Liver (tissue), 9 donors: ENCODE data around the gene MED22. TPM values are rescaled to one million over a fixed set of nuclear protein-coding genes. Genes with fewer than 3 reads are reported as not detected.

ENCODE experiments used
- DNase-seq: peaks from one replicate; pipeline ENCODE4 v3.0.0-alpha.2; 2017; ENCODE audit warnings: low spot score
- H3K27ac ChIP-seq, 2 donors: one replicate each; pipeline ENCODE4 v1.7.0; 2013; ENCODE audit warnings: inconsistent platforms in 2 of 2, low read length in 2 of 2, control low read depth in 1 of 2, low read depth in 1 of 2, mild to moderate bottlenecking in 1 of 2
- H3K27me3 ChIP-seq, 4 donors: one replicate each; pipeline versions ENCODE4 v1.6.1 to v1.7.0; 2013; ENCODE audit warnings: low read length in 3 of 4, inconsistent platforms in 1 of 4, mild to moderate bottlenecking in 1 of 4, moderate library complexity in 1 of 4; ENCODE audit not compliant: control insufficient read depth in 4 of 4, insufficient read depth in 4 of 4
- H3K36me3 ChIP-seq, 4 donors: one replicate each; pipeline versions ENCODE4 v1.6.1 to v1.7.0; 2013; ENCODE audit warnings: low read length in 3 of 4, mild to moderate bottlenecking in 3 of 4, low read depth in 1 of 4, moderate library complexity in 1 of 4; ENCODE audit not compliant: control insufficient read depth in 4 of 4, insufficient read depth in 3 of 4
- H3K4me1 ChIP-seq, 4 donors: one replicate each; pipeline versions ENCODE4 v1.6.1 to v1.7.0; 2013; ENCODE audit warnings: low read length in 3 of 4, mild to moderate bottlenecking in 3 of 4, moderate library complexity in 1 of 4; ENCODE audit not compliant: control insufficient read depth in 4 of 4, insufficient read depth in 4 of 4
- H3K4me3 ChIP-seq, 3 donors: one replicate each; pipeline versions ENCODE4 v1.6.1 to v1.7.0; 2013; ENCODE audit warnings: low read length in 3 of 3, control low read depth in 1 of 3, low read depth in 1 of 3, mild to moderate bottlenecking in 1 of 3
- H3K9ac ChIP-seq, 2 donors: one replicate each; pipeline ENCODE4 v1.7.0; 2013; ENCODE audit warnings: low read length in 2 of 2, mild to moderate bottlenecking in 2 of 2, moderate library complexity in 2 of 2, control low read depth in 1 of 2, low read depth in 1 of 2
- H3K9me3 ChIP-seq, 4 donors: one replicate each; pipeline versions ENCODE4 v1.6.1 to v1.7.0; 2013; ENCODE audit warnings: low read length in 3 of 4; ENCODE audit not compliant: control insufficient read depth in 4 of 4
- EGR1 ChIP-seq, 2 donors: IDR thresholded peaks; 2 replicates each; pipeline ENCODE4 v1.6.1; 2016 to 2018; ENCODE audit warnings: antibody characterized with exemption in 2 of 2, low read depth in 2 of 2
- FOXA1 ChIP-seq: IDR thresholded peaks from 2 replicates; pipeline ENCODE4 v1.6.1; 2016; ENCODE audit warnings: antibody characterized with exemption
- FOXA2 ChIP-seq: IDR thresholded peaks from 2 replicates; pipeline ENCODE4 v1.6.1; 2016; ENCODE audit warnings: antibody characterized with exemption
- GABPA ChIP-seq, 2 donors: IDR thresholded peaks in 1 of 2; conservative IDR thresholded peaks in 1 of 2; 2 replicates each; pipeline ENCODE4 v1.6.1; 2016; ENCODE audit warnings: antibody characterized with exemption in 2 of 2, mild to moderate bottlenecking in 1 of 2, moderate library complexity in 1 of 2
- HNF4A ChIP-seq, 2 donors: conservative IDR thresholded peaks; 2 replicates each; pipeline ENCODE4 v1.6.1; 2016; ENCODE audit warnings: antibody characterized with exemption in 2 of 2, mild to moderate bottlenecking in 2 of 2
- HNF4G ChIP-seq: IDR thresholded peaks from 2 replicates; pipeline ENCODE4 v1.6.1; 2016; ENCODE audit warnings: antibody characterized with exemption
- JUND ChIP-seq, 2 donors: IDR thresholded peaks; 2 replicates each; pipeline ENCODE4 v1.6.1; 2016; ENCODE audit warnings: antibody characterized with exemption in 2 of 2
- MAX ChIP-seq: IDR thresholded peaks from 2 replicates; pipeline ENCODE4 v1.6.1; 2016; ENCODE audit warnings: antibody characterized with exemption
- NR2F2 ChIP-seq: IDR thresholded peaks from 2 replicates; pipeline ENCODE4 v1.6.1; 2016; ENCODE audit warnings: antibody characterized with exemption
- RAD21 ChIP-seq, 2 donors: IDR thresholded peaks; 2 replicates each; pipeline ENCODE4 v1.6.1; 2016; ENCODE audit warnings: antibody characterized with exemption in 2 of 2, mild to moderate bottlenecking in 2 of 2
- RXRA ChIP-seq, 2 donors: IDR thresholded peaks; 2 replicates each; pipeline ENCODE4 v1.6.1; 2017 to 2018; ENCODE audit warnings: antibody characterized with exemption in 2 of 2, mild to moderate bottlenecking in 1 of 2
- SP1 ChIP-seq: IDR thresholded peaks from 2 replicates; pipeline ENCODE4 v1.6.1; 2018; ENCODE audit warnings: antibody characterized with exemption, mild to moderate bottlenecking
- TAF1 ChIP-seq: conservative IDR thresholded peaks from 2 replicates; pipeline ENCODE4 v1.6.1; 2016; ENCODE audit warnings: antibody characterized with exemption, mild to moderate bottlenecking
- YY1 ChIP-seq: IDR thresholded peaks from 2 replicates; pipeline ENCODE4 v1.6.1; 2016; ENCODE audit warnings: antibody characterized with exemption, mild to moderate bottlenecking
- WGBS: extraction: QIAGEN DNeasy Blood & Tissue Kit; methylation state at CpG from one replicate; pipeline ENCODE4 v1.1.7; 2013; 5-methylcytosine and 5-hydroxymethylcytosine counted together
- polyA plus RNA-seq, 2 donors: library from polyadenylated mRNA; stranded (reverse) in 1 of 2; unstranded in 1 of 2; fragments of 200-250 nt in 1 of 2; fragments of >200 nt in 1 of 2; fragmentation: Nextera tagmentation in 1 of 2; extraction: Ambion mirVana in 1 of 2; gene quantifications; one replicate each; pipeline versions ENCODE4 v1.2.1 to v1.2.3, GENCODE V29; 2013 to 2015
- total RNA-seq, 2 donors: library from RNA; depleted of rRNA; stranded (reverse); fragments of >200 nt; gene quantifications; one replicate each; pipeline ENCODE4 v1.2.3, GENCODE V29; 2014
- TF ChIP-seq, protein P1 (sequence below): IDR thresholded peaks from 2 replicates; pipeline ENCODE4 v1.6.1; 2016; ENCODE audit warnings: antibody characterized with exemption
- TF ChIP-seq, protein P2 (sequence below): IDR thresholded peaks from 2 replicates; pipeline ENCODE4 v1.6.1; 2016; ENCODE audit warnings: antibody characterized with exemption, mild to moderate bottlenecking
- TF ChIP-seq, protein P3 (sequence below): fragments of 150-350 bp; IDR thresholded peaks from 2 replicates; pipeline ENCODE4 v1.5.1; 2017; ENCODE audit warnings: improper control_type of control experiment, low read depth, low read length; ENCODE audit not compliant: missing input control
- TF ChIP-seq, protein P4 (sequence below): IDR thresholded peaks from 2 replicates; pipeline ENCODE4 v1.6.1; 2016; ENCODE audit warnings: antibody characterized with exemption
- donor health status: healthy.
- donor health status: healthy.
- donor health status: healthy.
- donor health status: healthy.
- donor health status: healthy.

MED22 gene
- total and polyA plus RNA-seq, 4 donors = 3.1 to 10.3 (median 9.9) TPM

DNA sequence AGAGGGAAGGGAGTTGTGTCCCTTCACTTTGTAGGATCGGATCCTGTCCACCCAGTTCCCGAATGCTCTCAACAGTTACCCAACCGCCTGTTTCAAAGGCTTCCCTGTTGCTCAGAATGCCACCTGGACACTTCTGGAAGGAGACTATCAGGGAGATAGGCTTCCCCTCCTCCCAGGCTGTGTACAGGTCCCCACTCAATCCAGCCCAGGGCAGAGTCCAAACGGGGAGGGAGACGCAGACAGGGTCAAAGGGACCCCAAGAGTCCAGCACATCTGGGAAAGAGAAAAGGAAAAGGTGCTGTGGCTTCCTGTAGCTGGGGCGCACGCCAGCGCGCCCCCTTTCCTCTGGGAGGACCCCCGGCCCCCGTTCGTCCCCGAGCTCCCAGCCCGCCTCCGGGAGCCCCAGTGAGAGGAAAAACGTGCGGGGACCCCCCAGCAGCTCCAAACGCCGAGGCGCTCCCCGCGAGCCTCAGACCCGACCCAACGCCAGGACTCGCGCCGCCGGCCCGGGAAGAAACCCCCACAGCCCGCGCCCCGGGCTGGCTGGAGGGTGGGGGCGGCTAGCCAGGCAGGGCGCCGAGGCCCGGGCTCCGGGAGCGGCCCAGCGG lies 27.3 kb upstream of the MED22 start:
- peak; percentile 57 for DNase-seq
- Histone ChIP-seq H3K27ac (peak overlapping the region; percentile 94), H3K36me3 (peaks cover 0 to 4% (median 2%) of the 10 kb centered on the region in 4 donors), H3K9me3 (no peaks in the 10 kb centered on the region), H3K9ac (peak overlapping the region; percentile 92 to 99), H3K27me3 (no peaks in the 10 kb centered on the region), H3K4me3 (peak overlapping the region; percentile 63 to 97 (median 96)), H3K4me1 (peaks cover 18 to 52% (median 40%) of the 10 kb centered on the region in 4 donors)
- TF ChIP-seq JUND (IDR thresholded peaks at IDR 0.05) (no peak), SP1 (peak; percentile 30), EGR1 (IDR thresholded peaks at IDR 0.05; ENCODE audit: low read depth in 2 of 2) (no peak), YY1 (peak; percentile 26), TAF1 (no peak), HNF4A (conservative IDR thresholded peaks at IDR 0.05) (peak; percentile 81 to 83), GABPA (IDR thresholded peaks at IDR 0.05 in 1 of 2, conservative IDR thresholded peaks at IDR 0.05 in 1 of 2) (no peak), FOXA2 (no peak), NR2F2 (no peak), RAD21 (IDR thresholded peaks at IDR 0.05) (no peak), MAX (no peak), FOXA1 (no peak), RXRA (IDR thresholded peaks at IDR 0.05) (no peak), HNF4G (peak; percentile 58)
- TF ChIP-seq, protein P1, sequence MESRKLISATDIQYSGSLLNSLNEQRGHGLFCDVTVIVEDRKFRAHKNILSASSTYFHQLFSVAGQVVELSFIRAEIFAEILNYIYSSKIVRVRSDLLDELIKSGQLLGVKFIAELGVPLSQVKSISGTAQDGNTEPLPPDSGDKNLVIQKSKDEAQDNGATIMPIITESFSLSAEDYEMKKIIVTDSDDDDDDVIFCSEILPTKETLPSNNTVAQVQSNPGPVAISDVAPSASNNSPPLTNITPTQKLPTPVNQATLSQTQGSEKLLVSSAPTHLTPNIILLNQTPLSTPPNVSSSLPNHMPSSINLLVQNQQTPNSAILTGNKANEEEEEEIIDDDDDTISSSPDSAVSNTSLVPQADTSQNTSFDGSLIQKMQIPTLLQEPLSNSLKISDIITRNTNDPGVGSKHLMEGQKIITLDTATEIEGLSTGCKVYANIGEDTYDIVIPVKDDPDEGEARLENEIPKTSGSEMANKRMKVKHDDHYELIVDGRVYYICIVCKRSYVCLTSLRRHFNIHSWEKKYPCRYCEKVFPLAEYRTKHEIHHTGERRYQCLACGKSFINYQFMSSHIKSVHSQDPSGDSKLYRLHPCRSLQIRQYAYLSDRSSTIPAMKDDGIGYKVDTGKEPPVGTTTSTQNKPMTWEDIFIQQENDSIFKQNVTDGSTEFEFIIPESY = no peak
- TF ChIP-seq, protein P2, sequence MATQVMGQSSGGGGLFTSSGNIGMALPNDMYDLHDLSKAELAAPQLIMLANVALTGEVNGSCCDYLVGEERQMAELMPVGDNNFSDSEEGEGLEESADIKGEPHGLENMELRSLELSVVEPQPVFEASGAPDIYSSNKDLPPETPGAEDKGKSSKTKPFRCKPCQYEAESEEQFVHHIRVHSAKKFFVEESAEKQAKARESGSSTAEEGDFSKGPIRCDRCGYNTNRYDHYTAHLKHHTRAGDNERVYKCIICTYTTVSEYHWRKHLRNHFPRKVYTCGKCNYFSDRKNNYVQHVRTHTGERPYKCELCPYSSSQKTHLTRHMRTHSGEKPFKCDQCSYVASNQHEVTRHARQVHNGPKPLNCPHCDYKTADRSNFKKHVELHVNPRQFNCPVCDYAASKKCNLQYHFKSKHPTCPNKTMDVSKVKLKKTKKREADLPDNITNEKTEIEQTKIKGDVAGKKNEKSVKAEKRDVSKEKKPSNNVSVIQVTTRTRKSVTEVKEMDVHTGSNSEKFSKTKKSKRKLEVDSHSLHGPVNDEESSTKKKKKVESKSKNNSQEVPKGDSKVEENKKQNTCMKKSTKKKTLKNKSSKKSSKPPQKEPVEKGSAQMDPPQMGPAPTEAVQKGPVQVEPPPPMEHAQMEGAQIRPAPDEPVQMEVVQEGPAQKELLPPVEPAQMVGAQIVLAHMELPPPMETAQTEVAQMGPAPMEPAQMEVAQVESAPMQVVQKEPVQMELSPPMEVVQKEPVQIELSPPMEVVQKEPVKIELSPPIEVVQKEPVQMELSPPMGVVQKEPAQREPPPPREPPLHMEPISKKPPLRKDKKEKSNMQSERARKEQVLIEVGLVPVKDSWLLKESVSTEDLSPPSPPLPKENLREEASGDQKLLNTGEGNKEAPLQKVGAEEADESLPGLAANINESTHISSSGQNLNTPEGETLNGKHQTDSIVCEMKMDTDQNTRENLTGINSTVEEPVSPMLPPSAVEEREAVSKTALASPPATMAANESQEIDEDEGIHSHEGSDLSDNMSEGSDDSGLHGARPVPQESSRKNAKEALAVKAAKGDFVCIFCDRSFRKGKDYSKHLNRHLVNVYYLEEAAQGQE = peak; percentile 54
- TF ChIP-seq, protein P3, sequence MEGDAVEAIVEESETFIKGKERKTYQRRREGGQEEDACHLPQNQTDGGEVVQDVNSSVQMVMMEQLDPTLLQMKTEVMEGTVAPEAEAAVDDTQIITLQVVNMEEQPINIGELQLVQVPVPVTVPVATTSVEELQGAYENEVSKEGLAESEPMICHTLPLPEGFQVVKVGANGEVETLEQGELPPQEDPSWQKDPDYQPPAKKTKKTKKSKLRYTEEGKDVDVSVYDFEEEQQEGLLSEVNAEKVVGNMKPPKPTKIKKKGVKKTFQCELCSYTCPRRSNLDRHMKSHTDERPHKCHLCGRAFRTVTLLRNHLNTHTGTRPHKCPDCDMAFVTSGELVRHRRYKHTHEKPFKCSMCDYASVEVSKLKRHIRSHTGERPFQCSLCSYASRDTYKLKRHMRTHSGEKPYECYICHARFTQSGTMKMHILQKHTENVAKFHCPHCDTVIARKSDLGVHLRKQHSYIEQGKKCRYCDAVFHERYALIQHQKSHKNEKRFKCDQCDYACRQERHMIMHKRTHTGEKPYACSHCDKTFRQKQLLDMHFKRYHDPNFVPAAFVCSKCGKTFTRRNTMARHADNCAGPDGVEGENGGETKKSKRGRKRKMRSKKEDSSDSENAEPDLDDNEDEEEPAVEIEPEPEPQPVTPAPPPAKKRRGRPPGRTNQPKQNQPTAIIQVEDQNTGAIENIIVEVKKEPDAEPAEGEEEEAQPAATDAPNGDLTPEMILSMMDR = no peak
- TF ChIP-seq, protein P4, sequence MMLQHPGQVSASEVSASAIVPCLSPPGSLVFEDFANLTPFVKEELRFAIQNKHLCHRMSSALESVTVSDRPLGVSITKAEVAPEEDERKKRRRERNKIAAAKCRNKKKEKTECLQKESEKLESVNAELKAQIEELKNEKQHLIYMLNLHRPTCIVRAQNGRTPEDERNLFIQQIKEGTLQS = no peak
- WGBS = under 1% methylated on average over 39 of the region's 39 CpGs
